WERI-Rb-1 (cell line): ENCODE measurements around the gene MYOF.

Experiments used
- DNase-seq: peaks from one replicate; pipeline ENCODE4 v3.0.0-alpha.2; 2020
- H3K27ac ChIP-seq: fragments of 250-450 bp; sonication (Bioruptor Pico); 2 replicates; pipeline ENCODE4 v1.5.1; 2020; ENCODE audit warnings: mild to moderate bottlenecking, moderate library complexity
- H3K27me3 ChIP-seq: fragments of 250-450 bp; sonication (Bioruptor Pico); 2 replicates; pipeline ENCODE4 v1.5.1; 2021; ENCODE audit warnings: mild to moderate bottlenecking, low read depth, moderate library complexity; ENCODE audit not compliant: insufficient read depth, severe bottlenecking
- H3K36me3 ChIP-seq: fragments of 250-450 bp; sonication (Bioruptor Pico); 2 replicates; pipeline ENCODE4 v1.5.1; 2020; ENCODE audit warnings: mild to moderate bottlenecking, moderate library complexity
- H3K4me3 ChIP-seq: 2 replicates; pipeline ENCODE4 v1.5.1; 2011; ENCODE audit warnings: low read depth, mild to moderate bottlenecking, control low read depth, low read length
- H3K9me3 ChIP-seq: fragments of 250-450 bp; sonication (Bioruptor Pico); 2 replicates; pipeline ENCODE4 v1.5.1; 2021; ENCODE audit warnings: mild to moderate bottlenecking, moderate library complexity; ENCODE audit not compliant: severe bottlenecking
- CTCF ChIP-seq: IDR thresholded peaks from 2 replicates; pipeline ENCODE4 v1.5.1; 2011; ENCODE audit warnings: low read depth, mild to moderate bottlenecking, control low read depth, inconsistent platforms, low read length

The MYOF gene

DNA sequence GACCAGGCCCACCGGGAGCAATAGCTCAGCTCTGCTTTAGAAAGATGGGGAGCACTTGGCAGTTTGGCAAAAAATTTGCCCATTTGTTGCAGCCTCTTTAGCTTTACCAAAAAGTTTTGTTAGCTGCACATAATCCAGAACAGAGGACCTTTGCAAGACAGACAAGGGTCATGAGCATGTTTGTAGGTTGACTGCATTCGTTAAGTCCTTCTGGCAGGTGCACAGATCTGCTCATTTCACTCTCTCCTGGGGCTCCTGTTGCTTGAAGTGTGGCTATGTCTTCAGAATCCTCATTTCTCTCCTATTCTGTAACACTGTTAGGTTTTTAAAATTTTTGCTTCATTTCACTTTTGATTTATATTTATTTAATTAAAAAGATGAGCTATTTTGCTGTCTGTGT, 96.8 kb downstream of the MYOF start:
- no peak for TF ChIP-seq CTCF
- no peak for DNase-seq
- Histone ChIP-seq H3K36me3 (no peaks in the 10 kb centered on the region), H3K27ac (no peak overlapping the region), H3K4me3 (no peak overlapping the region), H3K27me3 (no peaks in the 10 kb centered on the region), H3K9me3 (peaks cover 3% of the 10 kb centered on the region)

- Histone ChIP-seq H3K27me3 (no peaks in the 10 kb centered on the region), H3K36me3 (no peaks in the 10 kb centered on the region), H3K4me3 (no peak overlapping the region), H3K27ac (peak overlapping the region; percentile 81), H3K9me3 (peaks cover 3% of the 10 kb centered on the region)
- DNase-seq: no peak
- no peak for TF ChIP-seq CTCF
Measured at GRCh38 chr10:93384006-93384405, 98.1 kb downstream of the MYOF start.

DNA sequence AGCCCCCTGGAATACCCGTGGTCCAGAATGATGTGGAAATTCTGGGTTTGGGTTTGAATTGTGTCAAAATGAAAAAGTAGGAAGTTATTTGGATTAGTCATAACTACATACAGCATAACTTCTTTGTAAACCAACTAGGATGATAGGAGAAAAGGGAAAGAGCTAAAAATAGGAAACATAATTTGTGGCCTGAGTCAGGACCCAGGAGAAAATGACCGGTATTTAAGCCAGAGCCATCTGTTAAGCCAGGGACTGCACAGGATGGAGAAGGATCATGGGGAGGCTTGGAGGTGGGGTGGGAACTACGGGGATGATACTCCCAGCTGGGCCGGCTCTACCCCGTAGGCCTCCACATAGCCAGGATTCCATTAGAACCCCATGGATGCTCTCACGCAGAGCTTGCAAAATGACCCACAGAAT, 98.6 kb downstream of the MYOF start:
- no peaks in the 10 kb centered on the region for H3K36me3 ChIP-seq
- no peaks in the 10 kb centered on the region for H3K27me3 ChIP-seq
- H3K27ac ChIP-seq: peak overlapping the region; percentile 81
- peaks cover 3% of the 10 kb centered on the region for H3K9me3 ChIP-seq
- TF ChIP-seq CTCF: no peak
- H3K4me3 ChIP-seq: peak overlapping the region; percentile 16; the same call in 1 of the 2 replicates
- peak; percentile 83 for DNase-seq

DNA sequence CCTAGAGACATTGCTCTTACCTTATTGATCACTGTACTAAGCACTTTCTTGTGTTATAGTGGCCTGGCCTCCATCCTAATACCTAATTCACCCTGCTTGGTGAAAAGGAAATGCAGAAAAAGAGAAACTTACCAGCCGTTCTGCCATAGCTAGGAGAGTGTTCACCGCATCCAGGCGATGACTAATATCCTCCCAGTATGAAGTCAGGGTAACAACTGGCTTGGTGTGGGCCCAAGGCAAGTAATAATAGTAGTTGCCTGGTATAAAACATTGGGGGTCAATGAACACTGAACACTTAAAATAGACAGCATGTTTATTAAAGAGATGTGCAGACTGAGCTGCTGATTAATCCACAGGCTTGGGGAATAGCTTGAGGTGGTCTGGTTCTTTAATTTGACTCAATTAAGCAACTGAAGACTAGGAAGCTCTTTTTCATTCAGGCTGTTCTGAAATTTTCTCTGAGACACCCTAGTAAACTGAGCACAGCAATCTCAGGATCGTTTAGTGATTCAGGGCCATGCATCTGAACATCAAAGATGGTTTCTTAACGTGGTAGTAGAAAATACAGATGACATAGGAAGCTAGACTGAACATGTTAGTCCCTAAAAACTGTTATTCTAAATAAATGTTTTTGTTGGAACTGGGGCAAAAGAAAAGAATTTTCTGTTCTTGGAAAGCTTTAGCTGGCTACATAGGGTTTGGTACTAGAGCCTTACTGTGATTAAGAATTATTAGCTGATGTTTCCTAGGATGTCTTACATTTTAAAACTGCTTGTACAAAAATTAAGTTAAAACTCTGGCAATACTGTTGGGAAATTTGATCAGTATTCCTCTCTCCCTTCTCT, 102.2 kb downstream of the MYOF start:
- Histone ChIP-seq H3K27me3 (no peaks in the 10 kb centered on the region), H3K27ac (no peak overlapping the region), H3K9me3 (peaks cover 3% of the 10 kb centered on the region), H3K36me3 (no peaks in the 10 kb centered on the region), H3K4me3 (no peak overlapping the region)
- no peak for DNase-seq
- no peak for TF ChIP-seq CTCF

- H3K9me3 ChIP-seq: peaks cover 3% of the 10 kb centered on the region
- no peaks in the 10 kb centered on the region for H3K27me3 ChIP-seq
- no peaks in the 10 kb centered on the region for H3K36me3 ChIP-seq
- no peak overlapping the region for H3K4me3 ChIP-seq
- H3K27ac ChIP-seq: no peak overlapping the region
- no peak for TF ChIP-seq CTCF
- DNase-seq: no peak
Measured at GRCh38 chr10:93378997-93379730, 103.0 kb downstream of the MYOF start.
